Hematopoietic multipotent progenitor cell treated with erythropoietin and hydrocortisone succinate and interleukin-3 and kit ligand, for 4 days (in vitro differentiated cells): ENCODE results near the gene PAIP1.
"Not testable (repeated sequence)": the region's sequence is repeated elsewhere in the genome, so short reads cannot be mapped to it uniquely, and the experiment has no call there.

Experiments
- DNase-seq: peaks from one replicate; pipeline ENCODE4 v3.0.0-alpha.2; 2015

PAIP1 gene

GRCh38 chr5:43570450-43571158, 13.7 kb upstream of the PAIP1 start:
- DNase-seq: no peak

DNA sequence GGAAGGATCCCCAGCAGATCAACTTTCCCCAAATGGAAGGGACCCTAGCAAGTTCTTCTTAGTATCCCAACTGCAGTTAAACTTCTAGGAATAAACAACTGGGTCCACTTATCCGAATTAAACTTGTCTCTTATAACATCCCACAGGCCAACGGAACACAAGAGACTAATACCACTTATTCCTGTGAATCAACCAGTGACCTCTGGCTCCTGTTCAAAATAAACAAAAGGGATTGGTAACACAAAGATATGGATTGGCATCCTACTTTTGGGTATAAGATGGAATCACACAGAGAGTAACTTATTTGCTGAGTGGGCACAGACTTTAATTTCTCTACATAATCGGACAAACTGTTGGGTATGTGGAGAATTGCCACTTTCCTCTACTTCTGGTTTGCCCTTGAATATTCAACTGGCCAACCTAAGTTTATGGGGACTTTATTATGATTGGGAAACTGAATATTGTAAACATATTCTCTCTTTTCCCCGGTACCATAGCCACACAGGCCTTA, 12.4 kb upstream of the PAIP1 start:
- DNase-seq: no peak

- no peak for DNase-seq
These were observed 11.1 kb upstream of the PAIP1 start for GRCh38 chr5:43567967-43568366.

DNA sequence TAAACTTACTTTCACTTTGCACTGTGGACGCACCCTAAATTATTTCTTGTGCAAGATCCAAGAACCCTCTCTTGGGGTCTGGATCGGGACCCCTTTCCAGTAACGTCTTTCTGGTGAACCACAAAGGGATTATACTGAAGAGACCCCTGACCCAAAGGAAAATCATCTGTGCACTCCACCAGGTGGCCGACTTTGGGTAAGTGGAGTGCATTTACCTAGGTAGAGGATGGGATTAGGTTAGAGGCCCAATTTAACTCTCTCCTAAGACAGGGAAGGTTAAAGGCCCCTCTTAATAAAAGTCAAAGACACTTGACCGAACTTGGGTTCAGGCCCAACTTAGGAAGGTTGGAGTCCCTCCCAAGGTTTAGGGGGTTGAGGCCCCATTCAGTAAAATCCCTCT, 8.2 kb upstream of the PAIP1 start:
- no peak for DNase-seq

- no peak for DNase-seq
These were observed 7.5 kb upstream of the PAIP1 start for GRCh38 chr5:43564289-43564850.

- no peak for DNase-seq
These were observed 6.4 kb upstream of the PAIP1 start for GRCh38 chr5:43563321-43563720.

- no peak for DNase-seq
These were observed 4.5 kb upstream of the PAIP1 start for GRCh38 chr5:43561356-43561755.

GRCh38 chr5:43560128-43560527, 3.3 kb upstream of the PAIP1 start:
- no peak for DNase-seq

DNA sequence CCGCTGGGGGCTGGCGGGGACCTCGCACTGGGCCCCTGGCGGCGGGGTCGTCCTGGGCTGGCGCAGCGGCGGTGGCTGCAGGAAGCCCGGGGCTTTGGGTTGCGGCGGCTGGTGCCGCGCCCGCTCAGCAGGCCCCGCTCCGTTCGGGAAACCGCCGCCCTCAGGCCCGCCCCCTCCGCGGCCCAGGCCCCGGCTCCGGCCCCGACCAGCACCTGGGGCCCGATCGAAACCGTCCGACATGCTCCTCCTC, 345 bp downstream of the PAIP1 start:
- not testable (repeated sequence) for DNase-seq

DNA sequence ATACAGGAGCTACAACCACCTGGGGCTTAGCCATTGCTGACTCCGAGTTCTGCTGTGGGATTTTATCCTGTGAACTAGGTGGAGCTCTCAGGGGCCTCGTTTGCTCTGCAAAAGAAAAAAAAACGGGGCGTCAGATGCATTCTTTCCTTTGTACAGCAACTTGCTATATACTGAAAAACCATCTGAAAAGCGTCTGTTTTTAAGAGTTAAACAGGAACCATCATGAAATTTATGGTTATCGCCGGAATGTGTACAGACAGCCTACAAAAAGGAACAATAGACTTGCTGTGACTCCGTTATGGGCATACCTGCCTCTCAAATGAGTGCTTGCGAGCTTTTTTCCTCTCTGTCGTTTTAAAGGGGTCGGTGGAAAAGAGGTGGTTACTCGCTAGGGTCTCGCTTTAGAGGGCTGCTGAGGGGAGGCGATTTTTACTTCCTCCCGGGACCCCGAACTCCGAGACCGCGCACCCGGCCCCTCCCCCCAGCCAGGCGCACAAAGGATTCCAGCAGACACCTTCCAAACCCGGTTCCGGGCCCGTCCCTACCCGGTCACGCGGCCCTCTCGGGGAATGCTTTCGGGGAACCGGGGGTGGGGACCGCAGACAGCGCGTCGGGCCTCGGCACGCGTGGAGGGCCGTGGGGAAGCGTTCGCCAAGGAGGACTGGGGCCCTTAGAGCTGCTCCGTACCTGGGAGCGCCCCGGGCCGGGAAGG, 826 bp downstream of the PAIP1 start:
- DNase-seq: peak; percentile 75

- DNase-seq: no peak
These were observed 2.4 kb downstream of the PAIP1 start for GRCh38 chr5:43554497-43554896.

DNA sequence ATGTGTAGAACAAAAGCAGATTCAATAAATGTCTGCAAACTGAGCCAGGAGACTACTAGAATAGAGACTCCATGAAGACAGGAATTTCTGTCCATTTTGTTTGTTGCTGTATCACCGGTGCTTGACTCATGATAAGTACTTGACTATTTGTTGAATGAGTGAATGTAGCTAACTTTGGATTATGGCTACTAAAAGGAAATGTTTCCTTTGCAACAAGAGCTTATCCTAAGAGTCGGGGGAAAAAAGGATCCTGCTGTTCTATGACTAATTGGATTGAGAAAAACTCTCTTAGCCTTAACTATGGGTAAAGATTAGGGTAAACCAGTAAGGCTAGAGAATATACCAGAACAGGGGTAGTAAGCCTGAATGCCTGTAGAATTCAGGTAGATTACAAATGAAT, 3.5 kb downstream of the PAIP1 start:
- DNase-seq: no peak

DNA sequence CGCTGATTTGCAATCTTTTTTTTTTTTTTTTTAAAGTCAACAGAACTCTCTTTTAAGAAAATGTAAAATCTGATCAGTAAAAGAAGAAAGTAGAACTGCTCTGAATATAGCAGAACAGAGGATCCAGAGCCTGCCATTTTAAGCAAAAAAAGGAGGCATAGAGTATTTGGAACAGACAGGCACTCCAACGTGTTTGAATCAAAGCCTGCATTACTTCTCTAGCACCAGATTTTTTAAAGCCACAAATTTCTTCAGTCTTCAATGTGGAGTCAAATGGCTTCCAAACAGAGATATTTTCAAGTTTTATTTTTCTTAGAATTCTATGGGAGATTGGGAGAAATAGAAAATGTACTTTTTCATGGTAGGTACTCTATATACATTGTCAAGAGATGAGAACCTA, 5.1 kb downstream of the PAIP1 start:
- DNase-seq: no peak

GRCh38 chr5:43549272-43549671, 7.6 kb downstream of the PAIP1 start:
- peak; percentile 6 for DNase-seq

- DNase-seq: no peak
These were observed 8.5 kb downstream of the PAIP1 start for GRCh38 chr5:43548358-43548757.

DNA sequence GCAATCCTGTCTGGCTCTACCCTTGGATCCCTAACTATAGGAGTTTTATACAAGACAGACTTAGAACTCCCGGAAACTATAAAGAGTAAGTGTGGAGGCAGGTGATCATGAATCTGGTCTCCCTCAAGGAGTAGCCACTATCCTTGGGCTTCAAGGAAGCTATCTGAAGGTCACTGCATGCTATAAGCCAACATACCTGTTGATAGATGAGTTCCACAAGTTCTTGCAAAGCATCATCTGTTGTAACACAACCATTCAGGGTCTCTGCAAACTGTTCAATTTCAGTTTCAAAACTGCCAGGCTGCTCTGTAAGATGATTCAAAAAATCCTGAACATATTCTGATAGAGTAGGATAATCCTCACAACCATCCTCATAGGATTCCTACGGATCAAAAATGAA, 9.3 kb downstream of the PAIP1 start:
- no peak for DNase-seq

GRCh38 chr5:43543434-43543833, 13.4 kb downstream of the PAIP1 start:
- DNase-seq: no peak

- no peak for DNase-seq
These were observed 16.1 kb downstream of the PAIP1 start for GRCh38 chr5:43540746-43541145.

DNA sequence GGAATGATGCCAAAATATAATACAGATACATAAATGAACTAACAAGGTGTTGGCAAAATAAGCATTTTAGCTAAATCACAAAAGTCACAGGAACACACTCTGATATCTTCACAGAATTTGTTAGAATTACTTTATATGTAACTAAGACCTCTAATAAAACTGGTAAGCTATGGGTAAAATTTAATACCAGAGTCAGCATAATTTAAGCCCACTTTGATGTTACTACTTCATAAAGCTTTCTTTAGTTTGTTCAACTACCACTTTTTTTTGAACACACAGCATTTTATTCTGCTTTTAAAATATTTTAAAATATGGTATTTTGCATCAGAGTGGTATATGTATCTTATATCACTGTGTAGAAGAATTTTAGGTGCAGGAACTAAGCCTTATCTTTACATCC, 19.9 kb downstream of the PAIP1 start:
- DNase-seq: no peak

- no peak for DNase-seq
These were observed 23.2 kb downstream of the PAIP1 start for GRCh38 chr5:43533646-43534045.

GRCh38 chr5:43530648-43531047, 26.2 kb downstream of the PAIP1 start:
- DNase-seq: no peak

DNA sequence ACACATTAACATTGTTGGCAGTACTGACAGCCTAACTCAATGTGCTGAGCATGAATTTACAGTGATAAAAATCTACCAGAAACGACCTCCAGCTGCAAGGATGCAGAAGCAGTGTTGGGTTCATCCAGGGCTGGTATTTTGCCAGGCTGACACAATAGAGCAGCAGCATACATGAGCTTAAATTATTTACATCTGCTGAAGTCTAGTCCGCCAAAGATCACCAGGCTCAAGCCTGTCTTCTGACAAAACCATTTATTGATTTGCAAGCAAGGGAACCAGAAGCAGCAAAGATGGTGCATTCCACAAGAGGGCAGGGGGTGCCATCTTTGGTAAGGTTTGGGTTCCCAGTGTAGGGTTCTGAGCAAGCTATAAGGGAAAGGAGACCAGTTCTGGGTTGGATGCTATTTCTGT, 33.2 kb downstream of the PAIP1 start:
- peak; percentile 20 for DNase-seq

- DNase-seq: no peak
These were observed 36.3 kb downstream of the PAIP1 start for GRCh38 chr5:43520615-43521014.

DNA sequence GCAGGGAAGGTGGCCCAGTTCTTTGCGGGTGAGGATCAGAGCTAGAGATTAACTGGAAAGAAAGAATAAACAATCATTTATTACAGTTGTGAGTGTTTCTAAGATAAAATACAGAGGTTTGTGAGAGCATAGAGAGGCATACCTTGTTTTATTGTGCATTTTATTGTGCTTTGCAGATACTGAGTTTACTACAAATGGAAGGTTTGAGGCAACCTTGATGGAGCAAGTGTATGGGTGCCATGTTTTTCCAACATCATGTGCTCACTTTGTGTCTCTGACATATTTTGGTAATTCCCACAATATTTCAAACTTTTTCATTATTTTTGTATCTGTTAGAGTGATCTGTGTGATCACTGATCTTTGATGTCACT, 41.2 kb downstream of the PAIP1 start:
- DNase-seq: peak; percentile 16
